NCI-H1417 (cell line): Measurements from ENCODE around the gene TTBK1.

ENCODE experiments used
- DNase-seq, 3 experiments: peaks; one replicate each; lab custom pipeline; 2025; lab: John Stamatoyannopoulos, UW

The TTBK1 gene

GRCh38 chr6:43304882-43305281 lies 61.6 kb downstream of the TTBK1 start:
- DNase-seq, result no peak

DNA sequence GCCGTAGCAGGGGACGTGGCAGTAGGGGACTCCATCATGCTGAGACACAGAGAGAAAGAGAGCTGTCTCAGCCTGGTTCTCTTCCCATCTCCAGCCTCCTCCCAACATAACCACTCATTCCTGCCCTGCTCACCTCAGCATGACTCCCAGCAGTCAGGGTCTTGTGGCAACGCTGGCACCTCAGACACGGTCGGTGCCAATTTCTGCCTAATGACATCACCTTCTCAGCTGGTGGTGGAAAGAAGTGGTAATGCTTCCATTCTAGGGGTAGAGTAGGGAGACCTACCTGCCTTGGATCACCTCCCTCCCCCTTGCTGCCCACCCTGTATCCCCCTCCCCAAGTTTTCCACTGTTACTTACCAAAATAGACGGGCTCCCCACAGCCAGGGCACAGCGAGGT lies 62.8 kb downstream of the TTBK1 start:
- DNase-seq, result no peak

DNA sequence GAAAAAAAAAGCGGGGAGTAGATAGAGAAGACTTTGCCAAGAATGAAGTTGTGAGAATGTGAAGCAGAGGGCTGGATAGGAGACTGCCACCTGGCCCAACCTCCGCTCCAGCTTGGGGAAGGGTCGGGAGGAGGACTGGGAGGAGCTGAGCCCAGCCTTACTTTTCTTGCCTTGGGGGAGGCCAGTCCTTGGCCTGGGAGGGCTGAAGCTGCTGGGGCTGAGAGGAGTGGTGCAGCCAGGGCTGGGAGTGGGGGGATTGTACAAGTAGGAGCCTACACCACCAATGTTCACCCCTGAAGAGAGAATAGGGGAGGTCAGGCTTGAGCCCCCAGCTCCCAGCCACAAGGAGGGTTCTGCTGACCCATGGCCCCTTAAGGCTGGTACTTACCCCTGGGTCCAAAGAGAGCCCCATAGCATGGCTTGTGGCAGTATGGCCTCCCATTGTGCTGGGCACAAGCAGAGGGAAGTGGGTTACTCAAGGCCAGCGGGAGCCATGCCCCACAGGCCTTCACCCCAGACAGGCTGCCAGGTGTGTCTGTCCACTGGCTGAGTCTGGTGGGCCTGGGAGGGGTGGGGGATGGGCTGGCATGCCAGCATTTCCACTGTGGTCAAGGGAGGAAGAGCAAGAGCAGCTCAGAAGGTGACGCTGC lies 64.3 kb downstream of the TTBK1 start:
- no peak for DNase-seq

DNA sequence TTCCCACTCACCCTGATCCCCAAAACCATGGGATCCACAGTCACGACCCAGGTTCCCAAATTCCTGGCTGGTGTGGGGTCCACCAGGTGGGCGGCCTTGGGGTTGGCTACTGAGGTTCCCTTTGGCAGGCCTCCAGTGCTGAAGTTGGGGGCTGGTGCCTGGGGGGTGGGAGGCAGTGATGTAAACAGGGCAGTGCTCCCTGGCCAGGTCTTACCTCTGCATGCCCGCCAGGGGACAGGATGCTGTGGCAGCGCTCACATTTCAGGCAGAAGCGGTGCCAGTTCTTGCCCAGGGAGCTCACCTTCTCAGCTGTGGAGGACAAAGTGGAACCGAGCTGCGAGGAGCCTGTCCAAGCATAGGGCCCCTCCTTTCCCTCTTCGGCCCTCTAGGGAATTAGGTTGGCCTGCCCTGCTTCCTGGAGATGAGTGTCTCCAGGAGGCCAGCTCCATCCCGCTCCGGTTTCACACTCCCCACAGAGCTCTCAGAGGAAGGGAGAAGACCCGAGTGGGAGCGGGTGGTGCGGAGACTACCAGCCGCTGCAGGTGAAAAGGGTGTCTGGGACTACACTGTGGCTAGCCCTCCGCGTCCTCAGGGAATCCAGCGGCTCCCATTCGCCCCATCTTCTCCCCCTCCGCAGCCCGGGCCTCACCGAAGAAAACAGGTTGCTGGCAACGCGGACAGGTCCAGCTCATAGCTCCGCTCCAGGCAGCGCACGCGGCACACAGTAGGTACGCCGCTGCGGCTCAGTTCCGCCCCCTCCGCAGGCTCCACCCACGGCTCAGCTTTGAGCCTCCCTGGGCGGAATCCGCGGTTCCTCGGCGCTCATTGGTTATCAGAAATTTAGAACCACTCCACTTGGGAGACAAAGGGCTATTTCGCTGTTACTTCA lies 65.1 kb downstream of the TTBK1 start, which contains the start of gene CRIP3:
TSS of gene CRIP3 (minus strand) at position 726 of the 889 bp plus-strand sequence. CDS start at position 692, 34 bp downstream.
- peak; percentile 49 to 72 (median 56) for DNase-seq

- no peak for DNase-seq
Measured at GRCh38 chr6:43308990-43309477, 65.8 kb downstream of the TTBK1 start.

- no peak for DNase-seq
Measured at GRCh38 chr6:43310134-43310533, 66.9 kb downstream of the TTBK1 start.

DNA sequence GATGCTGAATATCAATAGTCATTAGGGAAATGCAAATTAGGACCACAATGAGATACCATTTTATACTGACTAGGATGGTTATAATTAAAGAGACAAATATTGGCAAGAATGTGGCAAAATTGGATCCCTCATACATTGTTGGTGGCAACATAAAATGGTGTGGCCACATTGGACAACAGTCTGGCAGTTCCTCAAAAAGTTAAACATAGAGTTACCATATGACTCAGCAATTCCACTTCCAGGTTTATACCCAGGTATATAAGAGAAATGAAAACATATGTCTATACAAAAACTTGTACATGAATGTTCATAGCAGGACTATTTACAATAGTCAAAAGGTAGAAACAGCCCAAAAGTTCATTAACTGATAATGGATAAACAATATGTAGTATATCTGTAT lies 67.3 kb downstream of the TTBK1 start:
- DNase-seq, result no peak

- DNase-seq, result no peak
Measured at GRCh38 chr6:43311666-43312065, 68.4 kb downstream of the TTBK1 start.

DNA sequence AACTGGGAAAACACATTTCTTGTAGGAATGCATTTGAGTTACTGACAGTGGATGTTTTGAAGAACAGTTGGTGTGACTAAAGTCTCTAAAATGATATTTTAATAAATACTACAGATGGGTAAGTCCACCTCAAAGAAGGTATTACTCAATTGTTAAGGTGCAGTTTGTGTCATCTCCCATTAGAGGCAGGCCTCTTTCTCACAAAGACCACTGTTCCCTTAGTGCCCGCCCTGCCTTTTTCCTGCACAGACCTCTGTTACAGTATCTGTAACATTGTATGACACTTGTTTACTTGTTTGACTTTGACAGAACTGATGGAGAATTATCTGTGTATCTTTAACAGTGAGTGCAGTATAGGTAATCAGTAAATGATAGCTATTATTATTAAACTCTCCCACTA lies 70.5 kb downstream of the TTBK1 start:
- no peak for DNase-seq

DNA sequence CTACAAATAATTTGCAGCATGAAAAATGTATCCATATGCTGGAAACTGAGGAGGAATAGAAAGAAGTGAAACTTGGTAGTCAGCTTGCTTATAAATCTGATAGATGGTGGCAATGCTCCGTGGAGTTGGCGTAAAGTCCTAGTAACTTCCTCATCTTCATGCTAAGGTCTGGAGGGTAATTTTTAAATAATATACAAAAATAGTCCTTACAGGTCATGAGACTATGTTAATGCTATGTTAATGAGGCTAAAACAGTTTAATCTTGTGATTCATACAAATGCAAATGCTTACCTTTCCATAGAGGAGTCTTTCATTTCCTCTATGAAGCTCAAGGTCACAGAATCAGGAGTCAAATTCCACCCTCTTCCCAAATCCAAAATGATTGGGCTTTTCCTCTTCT lies 74.7 kb downstream of the TTBK1 start:
- DNase-seq, result no peak

DNA sequence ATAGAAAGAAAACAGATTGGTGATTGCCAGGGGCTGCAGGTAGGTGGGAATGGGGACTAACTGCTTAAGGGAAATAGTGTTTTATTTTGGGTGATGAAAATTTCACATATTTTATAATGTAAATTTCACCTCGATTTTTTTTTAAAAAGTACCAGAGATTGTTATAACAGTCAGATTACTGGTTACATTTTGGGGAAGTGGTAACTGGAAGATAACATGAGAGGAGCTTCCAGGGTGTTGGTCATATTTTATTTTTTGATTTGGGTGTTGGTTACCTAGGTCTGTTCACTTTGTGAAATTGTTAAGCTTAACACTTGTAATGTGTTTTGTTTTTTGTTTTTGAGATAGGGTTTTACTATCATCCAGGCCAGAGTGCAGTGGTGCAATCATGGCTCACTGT lies 82.6 kb downstream of the TTBK1 start:
- DNase-seq, result no peak

- no peak for DNase-seq
Measured at GRCh38 chr6:43328528-43328927, 85.2 kb downstream of the TTBK1 start.

DNA sequence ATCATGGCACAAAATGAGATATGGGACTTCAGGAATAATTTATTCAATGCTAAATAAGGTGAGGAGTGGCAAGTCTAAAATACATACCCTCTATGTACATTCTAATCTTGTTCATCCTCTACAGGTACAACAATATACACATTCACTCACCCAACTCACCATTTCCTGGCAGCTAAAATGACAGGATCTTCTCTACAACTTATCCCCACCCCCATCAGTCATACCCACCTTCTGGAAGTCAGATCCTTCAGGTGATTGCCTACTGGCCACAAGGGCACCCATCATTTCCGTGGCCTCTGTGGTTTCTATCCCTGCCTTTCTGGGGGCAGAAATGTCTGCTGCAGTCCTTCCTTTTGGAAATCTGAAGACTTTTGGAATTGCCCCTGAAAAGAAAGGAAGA lies 88.2 kb downstream of the TTBK1 start:
- no peak for DNase-seq

- no peak for DNase-seq
Measured at GRCh38 chr6:43331891-43332290, 88.6 kb downstream of the TTBK1 start.

GRCh38 chr6:43334466-43335095 lies 91.3 kb downstream of the TTBK1 start:
- DNase-seq, result peak in 2 of 3 experiments; percentile 30 to 47

GRCh38 chr6:43335469-43335868 lies 92.2 kb downstream of the TTBK1 start:
- peak in 2 of 3 experiments; percentile 14 to 57 for DNase-seq

DNA sequence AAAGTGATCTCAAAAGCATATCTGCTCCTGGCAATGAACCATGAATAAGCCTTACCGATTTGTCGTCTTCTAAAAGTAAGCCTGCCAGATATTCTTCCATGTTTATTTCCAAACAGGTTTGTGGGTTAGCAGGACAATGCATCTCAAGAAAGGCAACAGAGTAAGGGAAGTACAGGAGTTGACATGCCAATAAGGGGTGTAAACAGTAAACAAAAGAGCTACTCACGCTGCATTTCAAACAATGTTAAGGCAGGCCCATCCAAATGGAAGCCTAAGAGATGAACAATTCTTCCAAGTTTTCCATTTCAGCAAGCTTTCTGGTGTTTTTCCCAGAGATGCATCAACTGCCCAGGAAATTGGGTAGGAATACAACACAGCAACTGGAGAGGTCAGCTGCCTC lies 93.1 kb downstream of the TTBK1 start:
- DNase-seq, result no peak
